ENCODE data around the gene TMEM218.

Gene TMEM218

DNA sequence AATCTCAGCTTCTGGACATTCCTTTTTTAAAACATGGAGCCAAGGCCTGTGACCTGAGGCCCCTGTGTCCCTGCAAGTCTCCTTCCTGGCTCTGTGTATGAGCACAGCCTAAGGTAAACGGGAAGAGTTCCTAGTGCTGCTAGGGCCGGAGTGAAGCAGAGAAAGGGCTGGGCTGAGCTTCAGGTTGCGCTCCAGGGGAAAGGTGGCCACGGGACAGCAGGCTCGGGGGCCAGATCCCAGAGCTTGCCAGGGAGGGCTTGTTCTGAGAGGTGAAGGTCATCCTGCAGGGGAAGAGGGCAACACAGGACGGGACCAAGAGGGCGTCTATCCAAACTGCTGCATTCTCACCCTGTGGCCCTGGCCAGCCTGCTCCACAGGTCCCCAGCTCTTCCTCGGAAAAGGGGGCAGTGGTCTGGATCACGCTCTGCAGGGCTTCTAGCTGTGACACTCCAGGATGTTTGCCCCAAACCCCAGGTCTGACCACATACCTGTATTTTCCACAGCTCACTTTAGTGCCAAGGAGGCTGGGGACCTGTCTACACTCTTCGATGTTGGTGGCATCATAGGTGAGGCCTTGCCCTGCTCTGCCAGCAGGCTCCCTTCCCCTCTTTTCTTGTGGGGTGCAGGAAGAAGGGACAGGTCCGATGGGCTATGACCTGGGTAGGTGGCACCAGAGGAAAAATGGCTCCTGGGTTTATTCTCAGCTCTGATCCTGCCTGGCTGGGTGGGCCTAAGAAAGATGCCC, 27.9 kb downstream of the TMEM218 start:
- no peak overlapping the region for H3K4me3 ChIP-seq (ENCODE audit: control insufficient read depth, low read depth, low read length)
- no peak for TF ChIP-seq CTCF (conservative IDR thresholded peaks at IDR 0.05; ENCODE audit: control insufficient read depth, insufficient read depth, low read depth, low read length)
- DNase-seq (ENCODE audit: low read depth): no peak

DNA sequence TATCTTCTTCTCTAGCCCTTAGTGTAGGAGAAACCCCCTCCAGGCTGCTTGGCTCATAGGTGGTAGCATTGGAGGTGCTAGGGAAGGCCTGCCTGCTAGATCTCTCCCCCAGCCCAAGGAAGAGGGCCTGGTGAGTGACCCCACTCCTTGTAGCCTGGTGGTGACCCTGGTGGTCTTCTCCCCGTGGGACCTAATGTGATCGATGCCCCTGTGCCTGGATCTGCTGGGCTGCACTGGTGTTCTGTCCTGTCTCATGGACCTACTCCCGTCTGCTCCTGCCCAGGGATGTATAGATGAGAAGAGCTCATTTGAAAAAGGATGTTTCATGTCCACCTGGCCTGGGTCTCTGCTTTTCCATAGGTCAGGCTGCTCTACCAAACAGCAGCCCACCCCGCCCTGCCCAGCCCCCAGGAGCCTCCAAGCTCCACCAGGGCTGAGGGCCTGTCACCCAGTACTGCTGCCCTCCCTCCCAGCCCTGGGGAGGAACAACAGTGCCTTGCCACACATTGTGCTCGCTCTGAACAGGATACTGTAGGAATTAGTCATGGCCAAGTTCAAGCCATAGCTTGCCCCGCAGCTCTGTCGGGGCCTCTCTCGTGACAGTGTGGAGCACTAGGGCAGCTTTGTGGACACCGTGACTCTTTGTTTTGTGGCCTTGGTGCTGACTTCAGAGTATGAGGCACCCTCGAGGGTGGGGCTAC, 28.7 kb downstream of the TMEM218 start:
- TF ChIP-seq CTCF (conservative IDR thresholded peaks at IDR 0.05; ENCODE audit: control insufficient read depth, insufficient read depth, low read depth, low read length): no peak
- DNase-seq (ENCODE audit: low read depth): peak; percentile 70
- H3K4me3 ChIP-seq (ENCODE audit: control insufficient read depth, low read depth, low read length): no peak overlapping the region

GRCh38 chr11:125082040-125082439, 29.4 kb downstream of the TMEM218 start:
- no peak for TF ChIP-seq CTCF (conservative IDR thresholded peaks at IDR 0.05; ENCODE audit: control insufficient read depth, insufficient read depth, low read depth, low read length)
- H3K4me3 ChIP-seq (ENCODE audit: control insufficient read depth, low read depth, low read length): no peak overlapping the region
- DNase-seq (ENCODE audit: low read depth): no peak

GRCh38 chr11:125081098-125081798, 30.2 kb downstream of the TMEM218 start:
- no peak overlapping the region for H3K4me3 ChIP-seq (ENCODE audit: control insufficient read depth, low read depth, low read length)
- TF ChIP-seq CTCF (conservative IDR thresholded peaks at IDR 0.05; ENCODE audit: control insufficient read depth, insufficient read depth, low read depth, low read length): no peak
- no peak for DNase-seq (ENCODE audit: low read depth)

- DNase-seq (ENCODE audit: low read depth): no peak
- no peak for TF ChIP-seq CTCF (conservative IDR thresholded peaks at IDR 0.05; ENCODE audit: control insufficient read depth, insufficient read depth, low read depth, low read length)
- no peak overlapping the region for H3K4me3 ChIP-seq (ENCODE audit: control insufficient read depth, low read depth, low read length)
Observed at GRCh38 chr11:125080531-125080911, 30.9 kb downstream of the TMEM218 start.

DNA sequence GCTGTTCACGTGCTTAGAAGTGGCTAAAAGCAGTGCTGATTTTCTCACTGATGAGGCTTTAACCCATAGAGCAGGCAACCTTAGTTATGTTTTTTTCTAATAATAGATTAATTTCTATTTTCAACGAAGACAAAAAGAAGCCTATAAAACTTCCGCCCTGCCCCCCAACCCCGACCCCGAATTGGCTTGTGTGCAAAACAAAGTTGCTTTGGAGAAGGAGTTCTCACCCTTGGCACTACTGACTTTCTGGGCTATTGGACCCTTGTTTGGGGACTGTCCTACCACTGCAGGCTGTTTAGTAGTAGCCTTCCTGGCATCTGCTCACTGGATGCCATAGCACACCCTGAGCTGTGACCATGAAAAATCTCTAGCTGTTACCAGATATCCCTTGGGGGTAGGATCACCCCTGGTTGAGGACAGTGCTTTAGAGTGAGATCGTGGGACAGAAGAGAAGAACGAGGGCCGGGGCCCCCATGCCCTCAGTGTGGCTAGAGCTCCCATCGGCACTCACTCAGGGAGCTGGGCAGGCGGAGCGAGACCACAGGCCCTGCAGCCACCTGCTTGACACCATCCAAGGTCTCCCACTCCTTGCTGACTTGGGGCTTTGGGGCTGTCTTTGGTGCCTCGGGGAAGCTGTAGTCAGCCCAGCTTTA, 31.4 kb downstream of the TMEM218 start:
- TF ChIP-seq CTCF (conservative IDR thresholded peaks at IDR 0.05; ENCODE audit: control insufficient read depth, insufficient read depth, low read depth, low read length): no peak
- H3K4me3 ChIP-seq (ENCODE audit: control insufficient read depth, low read depth, low read length): no peak overlapping the region
- DNase-seq (ENCODE audit: low read depth): no peak

All from fibroblast of mammary gland (primary cell).